COLO829 (cell line): Measurements from ENCODE around the gene SMPD3.
A peak's percentile ranks its signal among the peaks of the same experiment; 100 is the strongest.

Experiments used
- DNase-seq: peaks from one replicate; pipeline ENCODE4 v3.0.0; 2012; ENCODE audit warnings: low spot score

The SMPD3 gene

DNA sequence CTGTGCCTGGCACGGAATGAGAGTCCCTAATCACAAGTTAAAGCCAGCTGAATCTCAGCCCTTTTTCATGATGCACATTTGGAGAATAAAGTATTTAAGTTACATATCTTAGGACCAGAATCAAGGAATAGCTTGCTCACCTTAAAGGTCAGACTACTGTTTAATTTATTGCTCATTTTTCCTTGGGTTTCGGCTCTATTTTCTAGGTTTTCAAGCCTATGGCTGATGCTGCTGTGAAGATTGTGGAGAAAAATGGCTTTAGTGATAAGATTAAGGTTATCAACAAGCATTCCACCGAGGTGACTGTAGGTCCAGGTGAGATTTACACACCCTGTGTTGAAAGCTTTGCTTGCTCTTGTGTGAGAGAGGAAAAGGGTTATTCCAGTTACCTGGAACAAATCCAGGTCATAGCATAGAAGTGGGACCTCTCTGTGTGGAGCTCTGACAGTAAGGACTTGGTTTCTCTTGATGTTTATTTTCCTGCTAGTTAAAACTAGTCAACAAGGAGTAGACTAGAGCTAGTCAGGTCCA is 119.4 kb downstream of the SMPD3 start:
- DNase-seq = no peak

GRCh38 chr16:68328151-68328859 is 120.0 kb downstream of the SMPD3 start:
- DNase-seq = peak; percentile 42

DNA sequence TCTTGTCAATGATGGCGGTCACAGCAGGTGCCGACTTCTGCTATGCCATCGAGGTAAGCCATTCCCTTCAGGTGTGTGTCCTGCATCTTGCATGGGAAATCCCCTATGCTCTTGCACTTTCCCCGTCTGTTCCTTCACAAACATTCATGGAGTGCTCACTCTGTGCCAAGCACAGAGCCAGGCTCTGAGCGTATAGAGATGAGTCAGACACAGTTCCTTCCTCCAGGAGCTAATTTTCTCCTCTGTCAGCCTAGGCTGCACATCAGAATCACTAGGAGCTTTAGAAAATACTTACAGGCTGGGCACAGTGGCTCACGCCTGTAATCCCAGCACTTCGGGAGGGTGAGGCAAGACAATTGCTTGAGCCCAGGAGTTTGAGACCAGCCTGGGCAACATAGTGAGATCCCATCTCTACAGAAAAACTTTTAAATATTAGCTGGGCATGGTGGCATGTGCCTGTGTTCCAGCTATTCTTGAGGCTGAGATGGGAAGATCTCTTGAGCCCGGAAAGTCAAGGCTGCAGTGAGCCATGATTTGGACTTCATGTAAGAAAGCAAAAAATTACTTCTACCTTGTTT is 123.4 kb downstream of the SMPD3 start:
- no peak for DNase-seq

DNA sequence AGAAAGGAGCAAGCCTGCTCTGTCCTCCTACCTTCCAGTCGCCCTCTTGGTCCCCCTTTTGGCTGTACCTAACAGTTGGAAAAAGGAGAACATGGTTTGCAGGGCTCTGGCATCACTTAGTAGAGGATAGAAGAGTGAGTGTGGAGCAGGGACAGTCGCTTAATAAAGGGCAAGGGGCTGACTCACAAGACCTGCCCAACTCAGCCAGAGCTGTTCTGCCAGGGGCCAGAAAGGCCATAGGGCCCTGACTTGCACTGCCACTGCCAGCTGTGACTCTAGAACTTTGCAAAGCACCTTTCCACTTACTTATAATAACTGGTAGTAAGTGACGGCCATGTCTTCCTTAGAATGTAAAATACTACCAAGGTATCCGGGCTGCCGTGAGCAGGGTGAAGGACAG is 124.0 kb downstream of the SMPD3 start:
- DNase-seq = no peak

DNA sequence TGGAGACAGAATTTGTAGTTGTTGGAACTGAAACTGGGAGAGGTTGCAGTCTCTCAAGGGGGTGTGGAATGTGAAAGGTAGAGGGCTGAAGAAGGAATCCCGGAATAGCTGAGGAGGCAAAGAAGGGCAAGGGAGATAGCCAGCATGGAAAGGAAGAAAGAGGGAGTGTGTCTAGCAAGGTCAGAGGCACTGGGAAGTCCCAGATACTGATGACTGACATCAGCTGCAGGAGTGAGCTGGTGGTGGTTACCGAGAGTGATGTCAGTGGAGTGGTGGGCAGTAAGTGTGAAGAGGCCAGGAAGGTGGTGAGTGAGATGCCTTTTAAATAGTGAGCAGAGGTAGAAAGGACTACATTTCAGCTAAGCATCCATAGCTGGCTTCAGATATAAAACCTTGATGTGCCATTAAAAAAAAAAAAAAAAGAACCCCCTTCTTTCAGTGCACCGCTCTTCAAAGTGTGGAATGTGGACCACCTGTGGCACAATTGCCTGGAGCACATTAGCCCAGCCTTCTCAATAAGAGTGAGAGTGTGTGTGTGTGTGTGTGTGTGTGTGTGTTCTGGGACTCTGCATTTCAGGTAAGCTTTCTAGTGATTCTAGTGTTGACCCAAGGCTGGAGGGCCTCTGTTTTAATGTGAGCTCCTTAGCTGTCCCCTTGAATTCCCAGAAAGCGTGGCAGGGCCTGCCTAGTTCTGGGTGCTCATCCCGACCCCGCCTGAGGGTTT is 129.0 kb downstream of the SMPD3 start:
- DNase-seq = no peak

GRCh38 chr16:68313116-68313515 is 135.2 kb downstream of the SMPD3 start:
- DNase-seq = no peak

DNA sequence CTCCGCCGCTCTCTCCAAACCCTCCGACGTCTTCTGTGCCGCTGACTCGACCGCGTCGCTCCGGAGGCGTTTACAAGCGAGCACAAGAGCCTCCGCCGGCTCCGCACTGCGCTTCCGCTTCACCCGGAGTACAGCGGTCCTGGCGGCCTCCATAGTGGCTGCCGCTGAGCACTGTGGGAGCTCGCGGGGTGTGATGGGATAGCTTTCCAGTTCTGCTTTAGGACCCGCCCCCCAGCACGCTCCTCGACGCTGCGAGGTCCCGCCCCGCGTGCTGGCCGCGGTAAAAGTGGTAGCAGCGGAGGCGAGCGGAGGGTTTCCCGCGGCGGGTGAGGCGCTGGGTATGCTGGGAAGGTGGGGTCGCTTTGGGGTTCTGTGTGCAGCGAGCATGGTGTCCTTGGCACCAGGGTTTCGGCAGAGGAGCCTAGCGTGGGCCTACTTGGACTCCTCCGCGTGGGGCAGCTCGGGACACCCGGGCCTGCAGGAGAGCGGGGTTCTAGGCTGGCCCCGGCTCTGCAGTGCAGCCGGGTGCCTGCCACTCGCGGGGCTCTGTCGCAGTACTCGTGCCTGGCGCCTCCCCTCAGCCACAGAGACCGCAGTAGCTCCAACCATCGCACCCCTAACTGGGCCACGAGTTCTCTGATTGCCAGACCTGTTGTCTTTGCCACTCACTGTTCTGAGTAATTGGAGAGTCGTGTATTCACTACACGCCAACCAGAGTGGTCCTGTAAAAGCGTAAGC is 137.4 kb downstream of the SMPD3 start, which contains the start of the genes PRMT7 and SLC7A6OS:
TSS of gene PRMT7 (plus strand) at position 246 of the 738 bp plus-strand sequence. CDS start 4,961 bp downstream, outside the sequence.
TSS of gene SLC7A6OS (minus strand) at position 173 of the 738 bp plus-strand sequence. CDS start at position 153, 20 bp downstream.
- DNase-seq = peak; percentile 90

DNA sequence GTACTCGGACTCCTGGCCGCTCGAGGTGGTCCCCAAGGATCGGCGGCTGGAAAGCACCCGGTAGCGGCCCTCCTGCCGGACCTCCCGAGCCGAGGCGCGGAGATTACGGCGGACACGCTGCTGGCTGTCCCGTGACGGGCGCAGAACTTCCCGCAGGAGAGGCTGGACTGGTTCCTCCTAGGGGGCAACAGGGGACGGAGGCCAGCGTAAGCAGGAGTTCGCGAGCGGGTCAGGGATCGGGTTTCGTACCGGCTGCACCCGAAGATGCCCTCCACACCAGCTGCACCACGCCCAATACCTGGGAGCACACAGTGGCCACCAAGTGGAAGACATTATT is 137.9 kb downstream of the SMPD3 start:
- DNase-seq = no peak

DNA sequence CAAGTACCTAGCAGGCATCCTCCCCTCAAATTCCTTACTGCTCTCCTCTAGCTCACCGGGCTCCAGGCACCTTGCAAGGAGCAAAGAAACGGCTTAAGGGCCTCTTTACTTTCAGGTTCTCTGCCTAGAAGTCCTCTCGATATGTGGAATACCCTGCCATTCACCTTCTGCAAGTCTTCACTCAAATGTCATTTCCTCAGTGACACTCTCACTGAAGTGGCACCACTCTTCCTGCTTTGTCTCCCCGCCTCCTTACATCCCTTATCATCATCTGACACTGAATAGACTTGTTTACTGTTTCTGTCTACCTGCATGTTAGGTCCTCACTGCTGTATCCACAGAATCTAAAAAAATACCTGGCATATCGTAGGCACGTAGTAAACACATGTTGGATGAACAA is 138.5 kb downstream of the SMPD3 start:
- no peak for DNase-seq
